Stimulated activated CD8-positive, alpha-beta memory T cell treated with anti-CD3 and anti-CD28 coated beads, Interleukin-15, amount 100 ng/mL, for 1 hour (primary cell): Measurements from ENCODE around the gene ATP5F1C.

Experiments
- DNase-seq: peaks from one replicate; pipeline ENCODE4 v3.0.0-alpha.2; 2020; ENCODE audit warnings: low read depth

The ATP5F1C gene

DNA sequence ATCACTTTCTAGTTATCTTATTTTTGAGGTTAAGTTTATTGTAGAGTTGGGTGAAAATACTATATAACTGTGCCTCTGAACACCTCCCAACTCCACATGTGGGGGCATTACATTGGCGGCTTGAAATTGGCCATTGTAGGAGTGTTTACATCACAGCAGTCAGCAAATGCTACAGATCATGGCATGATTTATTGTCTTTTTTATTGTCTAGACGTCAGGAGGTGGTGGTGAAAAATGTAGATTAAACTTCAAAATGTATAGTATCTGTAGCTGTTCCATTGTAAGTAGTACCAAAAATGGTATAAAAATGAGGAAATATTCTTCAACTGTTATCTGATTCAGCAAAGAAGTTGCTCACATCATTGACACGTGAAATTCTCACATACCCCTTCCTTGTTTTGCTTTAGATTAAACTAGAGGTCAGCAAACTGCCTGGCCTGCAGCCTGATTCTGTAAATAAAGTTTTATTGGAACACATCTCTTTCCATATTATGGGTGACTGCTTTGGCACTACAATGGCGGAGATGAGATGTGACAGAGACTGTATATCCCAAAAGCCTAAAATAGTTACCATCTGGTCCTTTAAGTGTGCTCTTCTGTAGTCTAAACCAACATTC lies 65.4 kb downstream of the ATP5F1C start:
- DNase-seq, result no peak

DNA sequence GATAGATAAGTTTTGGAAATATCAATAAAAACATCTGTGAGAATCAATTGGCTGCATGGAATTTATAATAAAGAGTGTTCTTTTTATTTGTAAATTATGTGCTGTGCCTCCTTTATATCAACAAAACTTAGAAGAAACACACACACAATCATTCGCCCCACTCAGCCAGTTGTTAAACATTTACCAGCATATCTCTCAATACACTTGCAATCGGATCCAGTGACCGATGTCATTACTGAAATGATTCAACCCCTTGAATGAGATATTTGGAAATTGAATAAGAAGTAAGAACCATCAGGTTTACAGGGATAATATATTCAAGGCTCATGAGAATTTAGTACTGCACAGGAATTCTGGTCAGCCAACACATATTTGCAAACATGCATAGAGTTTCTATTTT lies 65.9 kb downstream of the ATP5F1C start:
- DNase-seq, result no peak

DNA sequence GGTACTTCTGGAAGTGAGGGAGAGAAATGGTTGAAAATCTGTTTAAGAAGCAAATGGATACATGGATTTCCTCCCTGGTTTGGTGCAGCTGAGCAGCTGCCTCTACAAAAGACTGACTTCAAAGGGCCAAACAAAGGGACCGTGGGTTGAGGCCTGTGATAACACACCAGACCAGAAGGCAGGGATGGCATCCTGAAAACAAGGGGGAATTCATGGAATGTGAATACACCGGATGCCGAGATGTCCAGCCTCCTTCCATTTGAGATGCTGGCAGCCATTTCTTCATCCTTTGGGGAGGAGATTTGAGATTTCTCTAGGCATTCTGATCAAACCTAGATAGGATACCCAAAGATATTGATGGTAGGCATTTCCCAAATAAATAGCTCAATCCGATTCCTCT lies 67.2 kb downstream of the ATP5F1C start:
- no peak for DNase-seq

GRCh38 chr10:7856678-7857077 lies 68.7 kb downstream of the ATP5F1C start:
- DNase-seq, result no peak

DNA sequence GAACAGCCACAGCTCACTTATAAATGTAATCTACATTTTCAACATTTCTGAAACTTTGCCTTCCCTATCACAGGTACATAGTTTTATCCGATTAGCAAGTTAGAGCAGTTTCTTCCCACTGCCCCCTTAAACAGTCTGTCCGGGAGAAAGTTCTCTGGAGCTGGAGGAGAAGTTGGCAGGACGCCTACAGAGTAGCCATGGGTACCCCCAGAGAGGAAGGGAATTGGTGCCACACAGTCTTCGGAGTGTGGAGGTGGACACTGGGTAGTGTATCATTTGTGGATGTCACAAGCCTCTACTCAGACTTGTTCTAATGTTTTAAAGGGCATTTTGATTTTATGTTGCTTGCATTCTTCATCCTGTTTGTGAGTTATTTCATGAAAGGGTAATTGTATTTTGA lies 69.3 kb downstream of the ATP5F1C start:
- DNase-seq, result no peak
